GM23338 (cell line): Measurements from ENCODE around the gene CLDN24. TPM values are rescaled to one million over a fixed set of nuclear protein-coding genes. Genes with fewer than 3 reads are reported as not detected.

Experiments used
- ATAC-seq: fragments of 200-7000 bp; cut with Tn5 transposase; 3 replicates; pipeline ENCODE4 v1.9.1; 2020
- DNase-seq: peaks from one replicate; pipeline ENCODE4 v3.0.0-alpha.2; 2015; ENCODE audit warnings: low spot score
- H2AFZ ChIP-seq: fragments of 200-600 bp; sonication (generic); 2 replicates; pipeline ENCODE4 v1.8.0; 2016; ENCODE audit warnings: antibody characterized with exemption, mild to moderate bottlenecking, moderate library complexity
- H3F3A ChIP-seq: fragments of 200-600 bp; sonication (generic); replicated peaks from 2 replicates; pipeline ENCODE4 v1.8.0; 2017; ENCODE audit warnings: antibody characterized with exemption, mixed run types, low read depth
- H3K27ac ChIP-seq: fragments of 200-600 bp; sonication (generic); 2 replicates; pipeline ENCODE4 v1.6.1; 2016; ENCODE audit warnings: low read depth
- H3K27me3 ChIP-seq: fragments of 200-600 bp; sonication (generic); 2 replicates; pipeline ENCODE4 v1.8.0; 2016; ENCODE audit warnings: mild to moderate bottlenecking, mixed run types, moderate library complexity; ENCODE audit not compliant: insufficient read depth
- H3K36me3 ChIP-seq: fragments of 200-600 bp; sonication (generic); 2 replicates; pipeline ENCODE4 v1.8.0; 2016; ENCODE audit warnings: mild to moderate bottlenecking; ENCODE audit not compliant: insufficient read depth
- H3K4me1 ChIP-seq: fragments of 200-600 bp; sonication (generic); 2 replicates; pipeline ENCODE4 v1.8.0; 2016; ENCODE audit warnings: mild to moderate bottlenecking, moderate library complexity; ENCODE audit not compliant: insufficient read depth
- H3K4me2 ChIP-seq: fragments of 200-600 bp; sonication (generic); 2 replicates; pipeline ENCODE4 v1.7.1; 2017; ENCODE audit warnings: mixed run types
- H3K4me3 ChIP-seq: fragments of 200-600 bp; sonication (generic); 2 replicates; pipeline ENCODE4 v1.6.1; 2016; ENCODE audit warnings: mixed run types
- H3K79me2 ChIP-seq: fragments of 200-600 bp; sonication (generic); replicated peaks from 2 replicates; pipeline ENCODE4 v1.8.0; 2017; ENCODE audit warnings: mild to moderate bottlenecking; ENCODE audit not compliant: insufficient read depth
- H3K9me2 ChIP-seq: fragments of 200-600 bp; sonication (generic); 2 replicates; pipeline ENCODE4 v1.8.0; 2017; ENCODE audit not compliant: insufficient read depth
- H4K20me1 ChIP-seq: fragments of 200-600 bp; sonication (generic); replicated peaks from 2 replicates; pipeline ENCODE4 v1.8.0; 2017; ENCODE audit warnings: mild to moderate bottlenecking; ENCODE audit not compliant: insufficient read depth
- H3K27ac Mint-ChIP-seq: 2 replicates; pipeline ENCODE4 v1.8.0; 2020; ENCODE audit warnings: inconsistent platforms, mild to moderate bottlenecking, moderate library complexity, mixed read lengths
- H3K27me3 Mint-ChIP-seq: 3 replicates; pipeline ENCODE4 v1.8.0; 2022; ENCODE audit warnings: low read depth, mild to moderate bottlenecking, moderate library complexity, mixed read lengths, inconsistent platforms; ENCODE audit not compliant: insufficient read depth, poor library complexity
- H3K36me3 Mint-ChIP-seq: 3 replicates; pipeline ENCODE4 v1.8.0; 2021; ENCODE audit warnings: low read depth, mild to moderate bottlenecking, inconsistent platforms, moderate library complexity, mixed read lengths
- H3K4me1 Mint-ChIP-seq: 3 replicates; pipeline ENCODE4 v1.8.0; 2020; ENCODE audit warnings: mild to moderate bottlenecking, inconsistent platforms, mixed read lengths
- H3K4me3 Mint-ChIP-seq: 3 replicates; pipeline ENCODE4 v1.8.0; 2021; ENCODE audit warnings: moderate library complexity, mild to moderate bottlenecking, inconsistent platforms, mixed read lengths
- H3K9me3 Mint-ChIP-seq: 3 replicates; pipeline ENCODE4 v1.8.0; 2020; ENCODE audit warnings: moderate library complexity, mild to moderate bottlenecking, inconsistent platforms, mixed read lengths
- EZH2 ChIP-seq: fragments of 200-600 bp; sonication (generic); IDR thresholded peaks from one replicate; pipeline ENCODE4 v1.8.0; 2017; ENCODE audit warnings: antibody characterized with exemption, mild to moderate bottlenecking, low read depth; ENCODE audit not compliant: unreplicated experiment
- JUNB ChIP-seq: IDR thresholded peaks from one replicate; pipeline ENCODE4 v1.6.1; 2016; ENCODE audit warnings: antibody characterized with exemption; ENCODE audit not compliant: unreplicated experiment
- NANOG ChIP-seq: IDR thresholded peaks from 2 replicates; pipeline ENCODE4 v1.6.1; 2016; ENCODE audit warnings: antibody characterized with exemption, borderline replicate concordance
- POLR2AphosphoS5 ChIP-seq: IDR thresholded peaks from 2 replicates; pipeline ENCODE4 v1.6.1; 2016; ENCODE audit warnings: antibody characterized with exemption, low read depth
- ZNF114 ChIP-seq: fragments of 250-450 bp; sonication (Bioruptor Pico); IDR thresholded peaks from 2 replicates; pipeline ENCODE4 v1.5.0; 2020; ENCODE audit warnings: mild to moderate bottlenecking, moderate library complexity
- ZNF462 ChIP-seq: fragments of 250-450 bp; sonication (Bioruptor Pico); IDR thresholded peaks from 2 replicates; pipeline ENCODE4 v1.5.0; 2020; ENCODE audit warnings: mild to moderate bottlenecking, moderate library complexity
- polyA plus RNA-seq: library from polyadenylated mRNA; unstranded; fragments of >200 nt; fragmentation: Nextera tagmentation; extraction: Ambion mirVana; gene quantifications from 2 replicates; pipeline ENCODE4 v1.2.1, GENCODE V29; 2016
- total RNA-seq: library from RNA; depleted of rRNA; stranded (reverse); fragments of >200 nt; shearing (Covaris generic); gene quantifications from 2 replicates; pipeline ENCODE4 v1.2.3, GENCODE V29; 2014

Gene CLDN24
- total and polyA plus RNA-seq, 2 experiments from 2014 or later: not detected

- peak; percentile 53 for ATAC-seq
- no peaks in the 10 kb centered on the region for H3F3A ChIP-seq
- H2AFZ ChIP-seq: peak overlapping the region; percentile 76
These were observed 48.6 kb upstream of the CLDN24 start for GRCh38 chr4:183370786-183371185.

More at GRCh38 chr4:183370786-183371185, 48.6 kb upstream of the CLDN24 start:
- Histone ChIP-seq H4K20me1 (no peaks in the 10 kb centered on the region), H3K4me3 (no peak overlapping the region), H3K27ac (no peak overlapping the region), H3K27me3 (no peaks in the 10 kb centered on the region), H3K79me2 (no peaks in the 10 kb centered on the region), H3K36me3 (no peaks in the 10 kb centered on the region; the same call in 1 of the 2 replicates), H3K4me2 (no peak overlapping the region), H3K9me2 (no peaks in the 10 kb centered on the region), H3K4me1 (no peaks in the 10 kb centered on the region)
- H3K4me1 Mint-ChIP-seq: no peaks in the 10 kb centered on the region
- H3K27me3 Mint-ChIP-seq: peaks cover 2% of the 10 kb centered on the region
- peaks cover 24% of the 10 kb centered on the region for H3K9me3 Mint-ChIP-seq
- peaks cover 11% of the 10 kb centered on the region for H3K36me3 Mint-ChIP-seq
- DNase-seq: no peak
- H3K27ac Mint-ChIP-seq: no peak overlapping the region
- TF ChIP-seq JUNB: no peak
- TF ChIP-seq ZNF114 (CRISPR knock-in tag): no peak
- TF ChIP-seq POLR2AphosphoS5: no peak
- no peak for TF ChIP-seq ZNF462
- no peak for TF ChIP-seq NANOG
- TF ChIP-seq EZH2: no peak
- H3K4me3 Mint-ChIP-seq: no peak overlapping the region
